KMS-11 (cell line): ENCODE results near the gene PFKP.

Experiments used
- H2AFZ ChIP-seq: fragments of 200-600 bp; sonication (generic); 2 replicates; pipeline ENCODE4 v1.6.1; 2016; ENCODE audit warnings: antibody characterized with exemption, mixed run types, low read depth
- H3K27ac ChIP-seq: fragments of 200-600 bp; sonication (generic); 2 replicates; pipeline ENCODE4 v1.6.1; 2016; ENCODE audit warnings: mild to moderate bottlenecking, mixed run types
- H3K27me3 ChIP-seq: fragments of 200-600 bp; sonication (generic); 2 replicates; pipeline ENCODE4 v1.6.1; 2017; ENCODE audit warnings: mild to moderate bottlenecking, low read depth, mixed run types, moderate library complexity; ENCODE audit not compliant: insufficient read depth
- H3K36me3 ChIP-seq: fragments of 200-600 bp; sonication (generic); 2 replicates; pipeline ENCODE4 v1.6.1; 2017; ENCODE audit warnings: mild to moderate bottlenecking, mixed run types; ENCODE audit not compliant: insufficient read depth
- H3K4me1 ChIP-seq: fragments of 200-600 bp; sonication (generic); 2 replicates; pipeline ENCODE4 v1.6.1; 2016; ENCODE audit warnings: mild to moderate bottlenecking, low read depth, mixed run types; ENCODE audit not compliant: poor library complexity, severe bottlenecking
- H3K4me2 ChIP-seq: fragments of 200-600 bp; sonication (generic); 2 replicates; pipeline ENCODE4 v1.7.0; 2016; ENCODE audit warnings: mild to moderate bottlenecking, mixed run types
- H3K4me3 ChIP-seq: fragments of 200-600 bp; sonication (generic); IDR thresholded peaks from 2 replicates; pipeline ENCODE4 v1.6.1; 2017; ENCODE audit warnings: low read depth, low read length, mixed read lengths; ENCODE audit not compliant: insufficient read depth
- H3K79me2 ChIP-seq: fragments of 200-600 bp; sonication (generic); 2 replicates; pipeline ENCODE4 v1.6.1; 2016; ENCODE audit warnings: low read depth, mixed run types; ENCODE audit not compliant: insufficient read depth
- H3K9ac ChIP-seq: fragments of 200-600 bp; sonication (generic); 2 replicates; pipeline ENCODE4 v1.6.1; 2016; ENCODE audit warnings: mild to moderate bottlenecking, mixed run types
- H4K20me1 ChIP-seq: fragments of 200-600 bp; sonication (generic); 2 replicates; pipeline ENCODE4 v1.6.1; 2016; ENCODE audit warnings: mild to moderate bottlenecking, mixed run types; ENCODE audit not compliant: insufficient read depth
- TF ChIP-seq, protein P1 (sequence below): fragments of 200-600 bp; sonication (generic); conservative IDR thresholded peaks from 2 replicates; pipeline ENCODE4 v1.6.1; 2017; ENCODE audit warnings: low read depth, mild to moderate bottlenecking, antibody characterized with exemption, low read length, moderate library complexity, mixed read lengths

Gene PFKP

DNA sequence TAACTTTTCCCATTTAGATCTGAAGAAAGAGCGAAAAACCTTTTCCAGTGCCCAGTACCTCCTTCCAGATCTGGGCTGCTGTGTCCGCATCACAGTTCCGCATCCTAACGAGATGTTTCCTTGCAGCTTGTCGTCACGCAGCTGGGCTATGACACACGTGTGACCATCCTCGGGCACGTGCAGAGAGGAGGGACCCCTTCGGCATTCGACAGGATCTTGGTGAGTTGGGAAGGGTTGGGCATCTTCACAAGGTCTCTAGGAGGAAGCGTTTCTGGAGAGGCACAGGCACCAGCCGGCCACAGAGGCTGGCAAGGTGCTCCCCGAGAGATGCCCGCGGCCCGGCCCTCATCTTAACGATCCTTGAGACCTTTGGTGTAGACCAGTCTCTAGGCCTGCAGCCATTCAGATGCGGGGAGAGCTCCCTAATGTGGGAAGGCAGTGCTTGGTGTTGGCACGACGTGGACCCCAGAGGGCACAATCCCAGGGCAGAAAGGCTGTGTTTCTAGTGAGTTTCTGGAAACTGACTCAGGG, 41.3 kb downstream of the PFKP start:
- Histone ChIP-seq H3K4me3 (no peak overlapping the region), H4K20me1 (no peaks in the 10 kb centered on the region), H3K79me2 (no peaks in the 10 kb centered on the region; the same call in 1 of the 2 replicates), H3K4me2 (no peak overlapping the region), H2AFZ (no peak overlapping the region), H3K27me3 (no peaks in the 10 kb centered on the region), H3K4me1 (no peaks in the 10 kb centered on the region), H3K36me3 (peaks cover 17% of the 10 kb centered on the region; the same call in 1 of the 2 replicates), H3K27ac (no peak overlapping the region), H3K9ac (no peak overlapping the region)
- TF ChIP-seq, protein P1, sequence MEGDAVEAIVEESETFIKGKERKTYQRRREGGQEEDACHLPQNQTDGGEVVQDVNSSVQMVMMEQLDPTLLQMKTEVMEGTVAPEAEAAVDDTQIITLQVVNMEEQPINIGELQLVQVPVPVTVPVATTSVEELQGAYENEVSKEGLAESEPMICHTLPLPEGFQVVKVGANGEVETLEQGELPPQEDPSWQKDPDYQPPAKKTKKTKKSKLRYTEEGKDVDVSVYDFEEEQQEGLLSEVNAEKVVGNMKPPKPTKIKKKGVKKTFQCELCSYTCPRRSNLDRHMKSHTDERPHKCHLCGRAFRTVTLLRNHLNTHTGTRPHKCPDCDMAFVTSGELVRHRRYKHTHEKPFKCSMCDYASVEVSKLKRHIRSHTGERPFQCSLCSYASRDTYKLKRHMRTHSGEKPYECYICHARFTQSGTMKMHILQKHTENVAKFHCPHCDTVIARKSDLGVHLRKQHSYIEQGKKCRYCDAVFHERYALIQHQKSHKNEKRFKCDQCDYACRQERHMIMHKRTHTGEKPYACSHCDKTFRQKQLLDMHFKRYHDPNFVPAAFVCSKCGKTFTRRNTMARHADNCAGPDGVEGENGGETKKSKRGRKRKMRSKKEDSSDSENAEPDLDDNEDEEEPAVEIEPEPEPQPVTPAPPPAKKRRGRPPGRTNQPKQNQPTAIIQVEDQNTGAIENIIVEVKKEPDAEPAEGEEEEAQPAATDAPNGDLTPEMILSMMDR = no peak

GRCh38 chr10:3109196-3109595, 41.8 kb downstream of the PFKP start:
- Histone ChIP-seq H3K9ac (no peak overlapping the region), H3K27ac (no peak overlapping the region), H3K79me2 (no peaks in the 10 kb centered on the region; the same call in 1 of the 2 replicates), H3K27me3 (no peaks in the 10 kb centered on the region), H3K4me2 (no peak overlapping the region), H3K4me3 (no peak overlapping the region), H3K4me1 (no peaks in the 10 kb centered on the region), H3K36me3 (peaks cover 19% of the 10 kb centered on the region; the same call in 1 of the 2 replicates), H2AFZ (no peak overlapping the region), H4K20me1 (no peaks in the 10 kb centered on the region)
- TF ChIP-seq, protein P1 = no peak

DNA sequence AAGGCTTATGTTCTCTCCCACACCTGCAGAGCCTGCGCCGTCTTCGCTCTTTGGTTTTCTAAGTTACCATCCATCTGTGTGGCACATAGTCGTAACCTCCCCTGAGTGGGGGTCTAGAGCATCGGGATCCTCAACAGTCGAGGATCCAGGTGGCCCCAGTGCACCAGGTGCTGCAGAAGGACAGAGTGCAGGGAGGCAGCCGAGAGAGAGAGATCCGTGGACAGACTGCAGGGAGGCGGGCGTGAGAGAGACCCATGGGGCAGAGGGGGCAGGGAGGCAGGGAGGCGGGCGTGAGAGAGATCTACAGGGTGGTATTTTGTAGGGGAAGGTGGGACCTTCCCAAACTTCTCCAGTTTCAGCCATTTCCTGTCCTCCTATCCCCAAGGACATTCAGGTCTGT, 42.3 kb downstream of the PFKP start:
- Histone ChIP-seq H2AFZ (no peak overlapping the region), H3K9ac (no peak overlapping the region), H3K79me2 (no peaks in the 10 kb centered on the region; the same call in 1 of the 2 replicates), H4K20me1 (no peaks in the 10 kb centered on the region), H3K36me3 (peaks cover 20% of the 10 kb centered on the region; the same call in 1 of the 2 replicates), H3K4me2 (no peak overlapping the region), H3K27me3 (no peaks in the 10 kb centered on the region), H3K27ac (no peak overlapping the region), H3K4me3 (no peak overlapping the region), H3K4me1 (no peaks in the 10 kb centered on the region)
- TF ChIP-seq, protein P1 = no peak

DNA sequence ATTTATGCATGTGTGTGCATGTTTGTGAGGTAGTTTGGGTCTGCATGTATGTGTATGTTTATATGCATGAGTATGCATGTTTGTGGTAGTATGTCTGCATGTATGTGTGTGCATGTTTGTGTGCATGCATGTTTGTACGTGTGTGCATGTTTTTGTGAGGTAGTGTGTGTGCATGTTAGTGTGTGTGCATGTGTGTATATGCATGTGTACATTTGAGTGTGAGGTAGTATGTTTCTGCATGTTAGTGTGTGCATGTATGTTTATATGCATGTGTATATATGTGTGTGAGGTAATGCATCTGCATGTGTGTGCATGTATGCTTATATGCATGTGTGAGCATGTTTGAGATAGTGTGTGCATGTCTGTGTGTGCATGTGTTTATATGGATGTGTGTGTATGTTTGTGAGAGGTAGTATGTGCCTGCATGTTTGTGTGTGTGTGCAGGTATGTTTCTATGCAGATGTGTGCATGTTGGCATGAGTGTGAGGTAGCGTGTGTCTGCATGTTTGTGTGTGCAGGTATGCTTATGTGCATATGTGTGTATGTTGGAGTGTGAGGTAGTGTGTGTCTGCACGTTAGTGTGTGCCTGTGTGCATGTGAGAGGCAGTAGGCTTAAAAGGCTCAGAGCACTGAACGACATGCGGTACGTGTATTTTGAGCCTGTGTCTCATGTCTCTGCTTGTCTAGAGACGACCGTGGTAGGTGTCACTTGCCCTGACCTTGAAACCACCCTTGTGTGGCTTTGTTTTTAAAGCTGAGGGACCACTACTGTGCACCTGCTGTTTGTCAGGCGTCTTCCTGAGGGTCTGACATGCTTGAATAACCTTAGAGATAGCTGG, 43.7 kb downstream of the PFKP start:
- Histone ChIP-seq H2AFZ (no peak overlapping the region), H3K36me3 (peaks cover 24% of the 10 kb centered on the region; the same call in 1 of the 2 replicates), H3K4me1 (no peaks in the 10 kb centered on the region), H3K79me2 (no peaks in the 10 kb centered on the region), H3K9ac (no peak overlapping the region), H3K4me2 (no peak overlapping the region), H3K4me3 (no peak overlapping the region), H3K27me3 (no peaks in the 10 kb centered on the region), H3K27ac (no peak overlapping the region), H4K20me1 (no peaks in the 10 kb centered on the region)
- TF ChIP-seq, protein P1 = no peak
